Lower leg skin (tissue), 4 donors: Measurements from ENCODE around the gene MARVELD3. TPM values are rescaled to one million over a fixed set of nuclear protein-coding genes. Genes with fewer than 3 reads are reported as not detected.
A peak's percentile ranks its signal among the peaks of the same experiment; 100 is the strongest.
"Not testable (repeated sequence)": the region's sequence is repeated elsewhere in the genome, so short reads cannot be mapped to it uniquely, and the experiment has no call there.

ENCODE experiments used
- DNase-seq, 2 donors: peaks; one replicate each; pipeline ENCODE4 v3.0.0-alpha.2; 2019; ENCODE audit warnings: low spot score in 2 of 2
- H3K4me3 ChIP-seq: fragments of 200-600 bp; sonication (generic); 2 replicates; pipeline ENCODE4 v1.5.1; 2017; ENCODE audit warnings: mild to moderate bottlenecking, low read depth; ENCODE audit not compliant: poor library complexity, severe bottlenecking
- CTCF ChIP-seq, 3 donors: fragments of 450-650 bp; IDR thresholded peaks; one replicate each; pipeline ENCODE4 v1.5.1; 2016; ENCODE audit warnings: antibody characterized with exemption in 3 of 3, mild to moderate bottlenecking in 3 of 3, moderate library complexity in 2 of 3
- POLR2A ChIP-seq, 2 donors: fragments of 450-650 bp; IDR thresholded peaks; one replicate each; pipeline ENCODE4 v1.6.1; 2016 to 2017; ENCODE audit warnings: antibody characterized with exemption in 2 of 2, mild to moderate bottlenecking in 1 of 2, moderate library complexity in 1 of 2
- WGBS, 2 donors: methylation state at CpG; one replicate each; pipeline ENCODE4 v1.1.5; 2018; 5-methylcytosine and 5-hydroxymethylcytosine counted together
- intact Hi-C: fragments of 100-400 bp; cut with DNase I; formaldehyde crosslinking; loops from one replicate; pipeline ENCODE4 v1.15.0; 2023; ENCODE audit warnings: low total_unique reads
- total RNA-seq, 4 donors: library from RNA; depleted of rRNA; stranded (reverse); fragments of >200 nt; gene quantifications; one replicate each; pipeline ENCODE4 v1.1.0, GENCODE V29; 2016

Gene MARVELD3
- total RNA-seq, 4 donors from 2014 or later = 3.3 to 11.3 (median 9.5) TPM

GRCh38 chr16:71600822-71601221 is 25.2 kb upstream of the MARVELD3 start:
- WGBS, 2 donors = 77 to 79% methylated on average over 8 of the region's 8 CpGs
- intact Hi-C loops = no loop called here
- TF ChIP-seq CTCF (IDR thresholded peaks at IDR 0.05) (no peak), POLR2A (IDR thresholded peaks at IDR 0.05) (no peak)

GRCh38 chr16:71609066-71609465 is 16.9 kb upstream of the MARVELD3 start:
- WGBS, 2 donors = 43 to 44% methylated on average over 2 of the region's 2 CpGs
- intact Hi-C loops = no loop called here
- no peak for DNase-seq
- TF ChIP-seq CTCF (IDR thresholded peaks at IDR 0.05) (no peak), POLR2A (IDR thresholded peaks at IDR 0.05) (no peak)
- H3K4me3 ChIP-seq = no peak overlapping the region

More at GRCh38 chr16:71600822-71601221, 25.2 kb upstream of the MARVELD3 start:
- no peak overlapping the region for H3K4me3 ChIP-seq
- DNase-seq = no peak

DNA sequence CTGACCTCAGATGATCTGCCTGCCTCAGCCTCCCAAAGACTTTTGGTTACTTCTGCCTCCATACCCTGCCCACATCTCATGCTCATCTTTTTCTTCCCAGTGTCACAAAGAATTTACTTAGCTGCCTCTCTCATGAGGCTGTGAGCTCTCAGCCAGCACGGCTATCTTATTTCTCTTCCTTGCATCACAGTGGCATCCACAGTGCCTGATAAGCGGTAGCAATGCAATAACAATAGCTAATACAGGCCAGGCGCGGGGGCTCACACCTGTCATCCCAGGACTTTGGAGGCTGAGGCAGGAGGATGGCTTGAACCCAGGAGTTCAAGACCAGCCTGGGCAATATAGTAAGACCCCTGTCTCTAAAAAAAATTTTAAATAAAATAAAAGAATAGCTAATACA is 15.5 kb upstream of the MARVELD3 start:
- no peak for DNase-seq
- intact Hi-C loops = no loop called here
- no peak for TF ChIP-seq CTCF (IDR thresholded peaks at IDR 0.05)
- TF ChIP-seq POLR2A (IDR thresholded peaks at IDR 0.05) = no peak
- no peak overlapping the region for H3K4me3 ChIP-seq
- 84 to 89% methylated on average over 4 of the region's 4 CpGs for whole genome bisulfite sequencing, 2 donors

DNA sequence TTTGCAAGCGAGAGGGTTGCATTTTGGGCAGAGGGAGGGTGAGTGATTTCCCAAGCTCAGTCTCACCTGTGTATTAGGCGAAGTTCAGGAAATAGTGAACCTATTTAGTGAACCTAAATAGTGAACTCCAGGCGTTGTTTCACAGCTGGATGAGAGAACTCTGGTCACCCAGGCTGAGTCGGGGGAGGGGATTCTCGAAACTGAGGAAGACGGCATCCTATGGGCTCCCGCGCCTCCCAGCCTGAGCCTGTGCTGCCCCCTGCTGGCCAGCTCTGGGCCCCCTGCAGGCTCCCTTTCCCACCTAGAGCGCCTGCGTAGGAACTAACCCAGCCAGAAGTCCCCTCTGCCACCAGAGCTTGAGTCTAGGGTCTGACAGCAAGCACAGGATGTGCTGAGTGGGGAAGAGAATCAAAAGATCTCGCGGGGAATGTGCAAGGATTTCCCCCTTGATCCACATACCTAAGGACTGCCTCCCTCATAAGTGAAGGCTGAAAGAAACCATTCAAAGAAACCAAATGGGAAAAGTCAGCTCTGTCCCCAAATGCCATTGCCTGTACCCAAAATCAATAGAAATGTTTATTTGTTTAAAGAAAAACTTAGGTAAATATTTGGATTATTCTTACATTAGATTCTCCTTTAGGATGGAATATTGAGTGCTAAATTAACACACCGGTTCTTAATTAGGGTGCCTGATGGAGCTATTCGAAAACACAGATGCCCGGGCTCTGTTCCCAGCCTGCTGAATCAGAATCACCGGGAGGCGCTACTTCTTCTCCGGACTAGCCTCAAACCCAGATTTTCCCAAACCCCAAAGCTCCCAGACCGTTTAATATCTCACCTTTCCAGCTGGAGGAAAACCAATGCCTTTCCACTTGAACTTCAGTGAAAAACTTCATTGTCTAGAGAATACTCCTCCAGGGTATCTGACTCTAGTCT is 14.8 kb upstream of the MARVELD3 start:
- peak in 1 of 2 donors; percentile 89 for DNase-seq
- no peak overlapping the region for H3K4me3 ChIP-seq
- WGBS, 2 donors = 15 to 16% methylated on average over 19 of the region's 19 CpGs
- intact Hi-C loops = no loop called here
- TF ChIP-seq POLR2A (IDR thresholded peaks at IDR 0.05) (no peak), CTCF (IDR thresholded peaks at IDR 0.05) (no peak)

- DNase-seq, H3K4me3 ChIP-seq, intact Hi-C loops: not testable (repeated sequence)
- WGBS, 2 donors = 95 to 98% methylated on average over 8 of the region's 8 CpGs
Observed at GRCh38 chr16:71614956-71615355, 11.0 kb upstream of the MARVELD3 start.

- no peak overlapping the region for H3K4me3 ChIP-seq
- TF ChIP-seq POLR2A (IDR thresholded peaks at IDR 0.05) (no peak), CTCF (IDR thresholded peaks at IDR 0.05) (no peak)
- no peak for DNase-seq
- WGBS, 2 donors = 78 to 82% methylated on average over 4 of the region's 4 CpGs
- intact Hi-C loops = no loop called here
Observed at GRCh38 chr16:71618429-71618828, 7.6 kb upstream of the MARVELD3 start.
